Colonic mucosa (tissue), 4 donors: ENCODE results near the gene UEVLD. TPM values are rescaled to one million over a fixed set of nuclear protein-coding genes. Genes with fewer than 3 reads are reported as not detected.

ENCODE experiments used
- DNase-seq: peaks from one replicate; pipeline ENCODE4 v3.0.0-alpha.2; 2020
- H3K27ac ChIP-seq: fragments of 200-600 bp; one replicate; pipeline ENCODE4 v1.8.0; 2021
- H3K27me3 ChIP-seq: fragments of 200-600 bp; one replicate; pipeline ENCODE4 v1.8.0; 2021
- H3K36me3 ChIP-seq: fragments of 200-600 bp; one replicate; pipeline ENCODE4 v1.8.0; 2021
- H3K4me1 ChIP-seq: fragments of 200-600 bp; one replicate; pipeline ENCODE4 v1.8.0; 2021; ENCODE audit warnings: mild to moderate bottlenecking
- H3K4me3 ChIP-seq: fragments of 200-600 bp; one replicate; pipeline ENCODE4 v1.8.0; 2021
- H3K9ac ChIP-seq, 2 donors: one replicate each; pipeline ENCODE4 v1.7.0; 2013; ENCODE audit warnings: control low read depth in 2 of 2, low read depth in 2 of 2, low read length in 2 of 2
- H3K9me3 ChIP-seq: fragments of 200-600 bp; one replicate; pipeline ENCODE4 v1.8.0; 2021
- CTCF ChIP-seq: fragments of 200-600 bp; IDR thresholded peaks from one replicate; pipeline ENCODE4 v1.8.0; 2022; ENCODE audit warnings: antibody characterized with exemption, mild to moderate bottlenecking
- intact Hi-C: fragments of 100-400 bp; cut with DNase I; formaldehyde crosslinking; loops from one replicate; pipeline ENCODE4 v1.14.1; 2022
- total RNA-seq, 2 donors: library from RNA; stranded (reverse); fragmentation: NEBNext Ultra II Directional in 1 of 2; extraction: Animal tissue kit (Norgen Biotek cat#: 25700) in 1 of 2; gene quantifications; one replicate each; pipeline ENCODE4 v1.2.1, GENCODE V29; 2021
- donor health status: healthy.
- donor health status: DM: no; HTN: no; CAD: no.
- donor health status: DM: no; HTN: no; CAD: no.

Gene UEVLD
- total RNA-seq, 2 donors from 2014 or later = 29.2 to 46.6 TPM

DNA sequence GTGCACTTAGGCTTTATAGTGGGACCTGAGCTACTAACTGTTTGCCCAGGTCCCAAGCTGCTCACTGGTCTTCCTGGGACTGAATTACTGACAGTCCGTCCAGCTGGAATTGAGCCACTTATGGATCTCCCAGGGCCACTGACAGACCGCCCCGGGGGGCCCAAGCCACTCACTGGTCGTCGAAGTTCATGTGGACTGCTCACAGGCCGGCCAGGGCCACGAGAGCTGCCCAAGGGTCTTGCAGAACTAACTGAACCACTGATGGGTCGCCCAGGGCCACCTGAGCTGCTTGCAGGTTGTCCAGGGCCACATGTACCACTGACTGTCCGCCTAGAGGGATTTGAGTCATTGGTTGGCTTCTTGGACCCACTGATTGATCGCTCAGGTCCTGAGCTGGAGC is 26.1 kb upstream of the UEVLD start:
- no peak overlapping the region for H3K27ac ChIP-seq
- no peaks in the 10 kb centered on the region for H3K9me3 ChIP-seq
- no peaks in the 10 kb centered on the region for H3K27me3 ChIP-seq
- DNase-seq = no peak
- peaks cover 4% of the 10 kb centered on the region for H3K36me3 ChIP-seq
- TF ChIP-seq CTCF = no peak
- intact Hi-C loops = no loop called here
- H3K4me3 ChIP-seq = no peak overlapping the region
- no peaks in the 10 kb centered on the region for H3K4me1 ChIP-seq
- no peak overlapping the region for H3K9ac ChIP-seq

DNA sequence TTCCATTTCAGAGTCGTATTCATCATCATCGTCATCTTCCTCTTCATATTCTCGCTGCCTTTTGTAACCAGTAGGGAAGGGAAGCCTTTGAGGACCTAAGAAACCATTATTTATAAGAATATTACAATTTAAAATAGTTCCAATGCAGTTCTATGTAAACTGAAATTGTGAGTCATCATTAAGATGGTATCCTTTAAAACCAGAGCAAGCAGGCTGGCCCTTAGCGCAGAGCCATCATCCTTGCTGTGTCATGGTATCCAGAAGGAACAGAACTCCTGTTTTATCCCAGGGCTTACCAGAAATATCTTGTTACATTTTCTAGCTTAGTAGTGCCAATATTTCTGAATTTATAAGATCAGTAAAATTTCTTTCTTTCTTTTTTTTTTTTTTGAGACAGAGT is 23.9 kb upstream of the UEVLD start:
- peaks cover 4% of the 10 kb centered on the region for H3K36me3 ChIP-seq
- intact Hi-C loops = no loop called here
- no peak for TF ChIP-seq CTCF

DNA sequence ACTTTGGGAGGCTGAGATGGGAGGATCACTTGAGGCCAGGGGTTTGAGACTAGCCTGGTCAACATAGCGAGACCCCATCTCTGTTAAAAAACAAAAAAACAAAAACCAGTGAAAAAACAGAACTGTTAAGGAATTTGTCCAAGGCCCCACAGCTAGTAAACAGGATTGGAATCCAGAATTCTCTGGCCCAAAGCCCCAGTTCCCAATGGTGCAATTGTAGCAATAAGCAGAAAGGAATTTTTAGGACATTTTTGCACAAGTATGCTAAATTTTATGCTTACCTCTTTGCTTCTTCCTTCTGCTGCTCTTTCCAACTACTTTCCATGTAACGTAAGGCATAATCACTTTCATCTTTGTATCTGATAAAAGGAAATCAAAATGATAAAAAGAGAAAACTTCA is 22.7 kb upstream of the UEVLD start:
- no peaks in the 10 kb centered on the region for H3K27me3 ChIP-seq
- H3K36me3 ChIP-seq = peaks cover 4% of the 10 kb centered on the region
- no peak for TF ChIP-seq CTCF
- H3K27ac ChIP-seq = no peak overlapping the region
- intact Hi-C loops = no loop called here
- H3K9me3 ChIP-seq = no peaks in the 10 kb centered on the region
- DNase-seq = no peak
- no peak overlapping the region for H3K9ac ChIP-seq
- H3K4me1 ChIP-seq = no peaks in the 10 kb centered on the region
- no peak overlapping the region for H3K4me3 ChIP-seq

More for the DNA sequence above, 23.9 kb upstream of the UEVLD start:
- H3K27me3 ChIP-seq = no peaks in the 10 kb centered on the region
- H3K9me3 ChIP-seq = no peaks in the 10 kb centered on the region
- H3K4me3 ChIP-seq = no peak overlapping the region
- no peaks in the 10 kb centered on the region for H3K4me1 ChIP-seq
- H3K27ac ChIP-seq = no peak overlapping the region
- no peak for DNase-seq
- H3K9ac ChIP-seq = no peak overlapping the region

GRCh38 chr11:18608376-18608775 is 19.8 kb upstream of the UEVLD start:
- Histone ChIP-seq H3K36me3 (no peaks in the 10 kb centered on the region), H3K27ac (no peak overlapping the region), H3K27me3 (no peaks in the 10 kb centered on the region), H3K4me1 (no peaks in the 10 kb centered on the region), H3K9me3 (no peaks in the 10 kb centered on the region), H3K9ac (no peak overlapping the region), H3K4me3 (no peak overlapping the region)
- no peak for TF ChIP-seq CTCF
- DNase-seq = no peak
- intact Hi-C loops = no loop called here

- no peak for DNase-seq
- Histone ChIP-seq H3K4me3 (no peak overlapping the region), H3K9me3 (no peaks in the 10 kb centered on the region), H3K4me1 (no peaks in the 10 kb centered on the region), H3K27me3 (no peaks in the 10 kb centered on the region), H3K9ac (no peak overlapping the region), H3K36me3 (no peaks in the 10 kb centered on the region), H3K27ac (no peak overlapping the region)
- TF ChIP-seq CTCF = no peak
- intact Hi-C loops = no loop called here
Observed at GRCh38 chr11:18600915-18601569, 12.5 kb upstream of the UEVLD start.
